Subcutaneous abdominal adipose tissue (tissue), 5 donors: ENCODE data around the gene NFIB.

Experiments
- H3K27ac ChIP-seq: one replicate; pipeline ENCODE4 v1.7.0; 2013; ENCODE audit warnings: low read depth, mild to moderate bottlenecking, inconsistent platforms, low read length, moderate library complexity
- H3K27me3 ChIP-seq, 5 donors: one replicate each; pipeline ENCODE4 v1.7.0; 2013; ENCODE audit warnings: low read length in 5 of 5, inconsistent platforms in 1 of 5; ENCODE audit not compliant: control insufficient read depth in 5 of 5, insufficient read depth in 4 of 5
- H3K36me3 ChIP-seq, 5 donors: one replicate each; pipeline ENCODE4 v1.7.0; 2013; ENCODE audit warnings: low read length in 5 of 5; ENCODE audit not compliant: control insufficient read depth in 5 of 5, insufficient read depth in 5 of 5
- H3K4me1 ChIP-seq, 5 donors: one replicate each; pipeline ENCODE4 v1.7.0; 2013; ENCODE audit warnings: low read length in 5 of 5, mild to moderate bottlenecking in 3 of 5, moderate library complexity in 1 of 5; ENCODE audit not compliant: control insufficient read depth in 5 of 5, insufficient read depth in 5 of 5
- H3K4me3 ChIP-seq, 5 donors: one replicate each; pipeline ENCODE4 v1.7.0; 2013; ENCODE audit warnings: low read length in 5 of 5, low read depth in 1 of 5
- H3K9ac ChIP-seq, 5 donors: one replicate each; pipeline ENCODE4 v1.7.0; 2013; ENCODE audit warnings: low read length in 5 of 5, mild to moderate bottlenecking in 4 of 5, moderate library complexity in 3 of 5
- H3K9me3 ChIP-seq, 5 donors: one replicate each; pipeline ENCODE4 v1.7.0; 2013; ENCODE audit warnings: low read length in 5 of 5; ENCODE audit not compliant: control insufficient read depth in 5 of 5
- donor health status: healthy.
- donor health status: healthy.
- donor health status: healthy.
- donor health status: healthy.
- donor health status: healthy.

The NFIB gene

GRCh38 chr9:14222149-14222835 is 91.6 kb downstream of the NFIB start:
- Histone ChIP-seq H3K9ac (no peak overlapping the region), H3K9me3 (no peaks in the 10 kb centered on the region), H3K4me1 (peaks cover 2 to 41% (median 32%) of the 10 kb centered on the region in 5 donors), H3K4me3 (no peak overlapping the region), H3K27ac (peak overlapping the region; percentile 20), H3K27me3 (no peaks in the 10 kb centered on the region), H3K36me3 (peaks cover 0 to 2% (median 0%) of the 10 kb centered on the region in 5 donors)

- no peak overlapping the region for H3K9ac ChIP-seq
- H3K36me3 ChIP-seq: peaks cover 0 to 2% (median 0%) of the 10 kb centered on the region in 5 donors
- peak overlapping the region; percentile 20 for H3K27ac ChIP-seq
- H3K4me3 ChIP-seq: no peak overlapping the region
- no peaks in the 10 kb centered on the region for H3K27me3 ChIP-seq
- H3K9me3 ChIP-seq: no peaks in the 10 kb centered on the region
- peaks cover 2 to 41% (median 32%) of the 10 kb centered on the region in 5 donors for H3K4me1 ChIP-seq
These were observed 92.4 kb downstream of the NFIB start for GRCh38 chr9:14221558-14221957.

GRCh38 chr9:14221119-14221518 is 92.8 kb downstream of the NFIB start:
- H3K27me3 ChIP-seq: no peaks in the 10 kb centered on the region
- H3K4me3 ChIP-seq: no peak overlapping the region
- H3K9ac ChIP-seq: no peak overlapping the region
- peaks cover 0 to 1% (median 0%) of the 10 kb centered on the region in 5 donors for H3K36me3 ChIP-seq
- H3K27ac ChIP-seq: peak overlapping the region; percentile 38
- H3K4me1 ChIP-seq: peaks cover 2 to 41% (median 32%) of the 10 kb centered on the region in 5 donors
- no peaks in the 10 kb centered on the region for H3K9me3 ChIP-seq

GRCh38 chr9:14220256-14220655 is 93.7 kb downstream of the NFIB start:
- Histone ChIP-seq H3K4me1 (peaks cover 2 to 41% (median 32%) of the 10 kb centered on the region in 5 donors), H3K9ac (no peak overlapping the region), H3K27ac (peak overlapping the region; percentile 38), H3K9me3 (no peaks in the 10 kb centered on the region), H3K36me3 (no peaks in the 10 kb centered on the region), H3K4me3 (no peak overlapping the region), H3K27me3 (no peaks in the 10 kb centered on the region)

- Histone ChIP-seq H3K9ac (no peak overlapping the region), H3K4me1 (peaks cover 2 to 41% (median 32%) of the 10 kb centered on the region in 5 donors), H3K4me3 (no peak overlapping the region), H3K27me3 (no peaks in the 10 kb centered on the region), H3K9me3 (no peaks in the 10 kb centered on the region), H3K36me3 (no peaks in the 10 kb centered on the region), H3K27ac (peak overlapping the region; percentile 32)
These were observed 94.1 kb downstream of the NFIB start for GRCh38 chr9:14219850-14220249.

GRCh38 chr9:14218253-14218652 is 95.7 kb downstream of the NFIB start:
- Histone ChIP-seq H3K36me3 (no peaks in the 10 kb centered on the region), H3K4me3 (no peak overlapping the region), H3K4me1 (peaks cover 2 to 48% (median 40%) of the 10 kb centered on the region in 5 donors), H3K27me3 (no peaks in the 10 kb centered on the region), H3K9ac (no peak overlapping the region), H3K9me3 (no peaks in the 10 kb centered on the region), H3K27ac (peak overlapping the region; percentile 48)

GRCh38 chr9:14216612-14217194 is 97.2 kb downstream of the NFIB start:
- no peaks in the 10 kb centered on the region for H3K9me3 ChIP-seq
- H3K9ac ChIP-seq: no peak overlapping the region
- H3K4me1 ChIP-seq: peaks cover 2 to 42% (median 34%) of the 10 kb centered on the region in 5 donors
- H3K36me3 ChIP-seq: no peaks in the 10 kb centered on the region
- H3K27me3 ChIP-seq: no peaks in the 10 kb centered on the region
- no peak overlapping the region for H3K4me3 ChIP-seq
- H3K27ac ChIP-seq: no peak overlapping the region

- no peak overlapping the region for H3K9ac ChIP-seq
- peak overlapping the region; percentile 7 for H3K27ac ChIP-seq
- H3K4me3 ChIP-seq: no peak overlapping the region
- H3K27me3 ChIP-seq: no peaks in the 10 kb centered on the region
- no peaks in the 10 kb centered on the region for H3K36me3 ChIP-seq
- peaks cover 2 to 33% (median 28%) of the 10 kb centered on the region in 5 donors for H3K4me1 ChIP-seq
- no peaks in the 10 kb centered on the region for H3K9me3 ChIP-seq
These were observed 98.3 kb downstream of the NFIB start for GRCh38 chr9:14215614-14216013.

GRCh38 chr9:14214693-14215092 is 99.2 kb downstream of the NFIB start:
- Histone ChIP-seq H3K4me1 (peaks cover 2 to 28% (median 19%) of the 10 kb centered on the region in 5 donors), H3K36me3 (no peaks in the 10 kb centered on the region), H3K27ac (peak overlapping the region; percentile 56), H3K27me3 (no peaks in the 10 kb centered on the region), H3K9ac (no peak overlapping the region), H3K9me3 (no peaks in the 10 kb centered on the region), H3K4me3 (no peak overlapping the region)

- Histone ChIP-seq H3K27ac (peak overlapping the region; percentile 56), H3K4me3 (no peak overlapping the region), H3K36me3 (no peaks in the 10 kb centered on the region), H3K9me3 (no peaks in the 10 kb centered on the region), H3K27me3 (no peaks in the 10 kb centered on the region), H3K9ac (no peak overlapping the region), H3K4me1 (peaks cover 4 to 31% (median 18%) of the 10 kb centered on the region in 5 donors)
These were observed 99.8 kb downstream of the NFIB start for GRCh38 chr9:14214065-14214684.
